ENCODE data around the gene SOCS7.
A peak's percentile ranks its signal among the peaks of the same experiment; 100 is the strongest.
"Not testable (repeated sequence)": the region's sequence is repeated elsewhere in the genome, so short reads cannot be mapped to it uniquely, and the experiment has no call there.

The SOCS7 gene

GRCh38 chr17:38428643-38429371 lies 77.2 kb downstream of the SOCS7 start:
- Mint-ChIP-seq H3K9me3 (ENCODE audit: low read depth) (no peaks in the 10 kb centered on the region), H3K4me3 (peak overlapping the region; percentile 71), H3K27me3 (peaks cover 10% of the 10 kb centered on the region), H3K4me1 (ENCODE audit: low read depth) (peaks cover 11% of the 10 kb centered on the region), H3K36me3 (no peaks in the 10 kb centered on the region), H3K27ac (no peak overlapping the region)

- Mint-ChIP-seq H3K4me3 (peak overlapping the region; percentile 71), H3K9me3 (ENCODE audit: low read depth) (no peaks in the 10 kb centered on the region), H3K27ac (no peak overlapping the region), H3K36me3 (no peaks in the 10 kb centered on the region), H3K27me3 (peaks cover 8% of the 10 kb centered on the region), H3K4me1 (ENCODE audit: low read depth) (peaks cover 11% of the 10 kb centered on the region)
Measured at GRCh38 chr17:38429476-38430100, 77.9 kb downstream of the SOCS7 start.

- Mint-ChIP-seq H3K4me1 (ENCODE audit: low read depth) (peaks cover 11% of the 10 kb centered on the region), H3K36me3 (no peaks in the 10 kb centered on the region), H3K9me3 (ENCODE audit: low read depth) (no peaks in the 10 kb centered on the region), H3K27me3 (peaks cover 1% of the 10 kb centered on the region), H3K4me3 (peak overlapping the region; percentile 24), H3K27ac (no peak overlapping the region)
Measured at GRCh38 chr17:38430316-38430715, 78.7 kb downstream of the SOCS7 start.

- Mint-ChIP-seq H3K9me3 (ENCODE audit: low read depth) (no peaks in the 10 kb centered on the region), H3K4me1 (ENCODE audit: low read depth) (peaks cover 11% of the 10 kb centered on the region), H3K27ac (no peak overlapping the region), H3K27me3 (peaks cover 1% of the 10 kb centered on the region), H3K36me3 (no peaks in the 10 kb centered on the region), H3K4me3 (no peak overlapping the region)
Measured at GRCh38 chr17:38430822-38431221, 79.2 kb downstream of the SOCS7 start.

- Mint-ChIP-seq H3K27me3 (peaks cover 1% of the 10 kb centered on the region), H3K27ac (no peak overlapping the region), H3K4me3 (no peak overlapping the region), H3K9me3 (ENCODE audit: low read depth) (no peaks in the 10 kb centered on the region), H3K36me3 (no peaks in the 10 kb centered on the region), H3K4me1 (ENCODE audit: low read depth) (peaks cover 11% of the 10 kb centered on the region)
Measured at GRCh38 chr17:38431346-38432145, 79.9 kb downstream of the SOCS7 start.

GRCh38 chr17:38434178-38434665 lies 82.6 kb downstream of the SOCS7 start:
- H3K27ac Mint-ChIP-seq, result no peak overlapping the region
- no peaks in the 10 kb centered on the region for H3K27me3 Mint-ChIP-seq
- H3K4me1 Mint-ChIP-seq (ENCODE audit: low read depth), result peaks cover 4% of the 10 kb centered on the region
- H3K36me3 Mint-ChIP-seq, result no peaks in the 10 kb centered on the region
- H3K4me3 Mint-ChIP-seq, result no peak overlapping the region
- no peaks in the 10 kb centered on the region for H3K9me3 Mint-ChIP-seq (ENCODE audit: low read depth)

- Mint-ChIP-seq H3K4me3 (no peak overlapping the region), H3K9me3 (ENCODE audit: low read depth) (no peaks in the 10 kb centered on the region), H3K36me3 (no peaks in the 10 kb centered on the region), H3K27me3 (no peaks in the 10 kb centered on the region), H3K27ac (no peak overlapping the region), H3K4me1 (ENCODE audit: low read depth) (no peaks in the 10 kb centered on the region)
Measured at GRCh38 chr17:38435795-38436194, 84.2 kb downstream of the SOCS7 start.

GRCh38 chr17:38436386-38436785 lies 84.7 kb downstream of the SOCS7 start:
- Mint-ChIP-seq H3K9me3 (ENCODE audit: low read depth) (no peaks in the 10 kb centered on the region), H3K4me1 (ENCODE audit: low read depth) (no peaks in the 10 kb centered on the region), H3K36me3 (no peaks in the 10 kb centered on the region), H3K27me3 (no peaks in the 10 kb centered on the region), H3K4me3 (no peak overlapping the region), H3K27ac (no peak overlapping the region)

GRCh38 chr17:38437313-38437712 lies 85.7 kb downstream of the SOCS7 start:
- not testable (repeated sequence) for H3K9me3 Mint-ChIP-seq (ENCODE audit: low read depth); H3K27me3 Mint-ChIP-seq

GRCh38 chr17:38439436-38439835 lies 87.8 kb downstream of the SOCS7 start:
- Mint-ChIP-seq H3K27me3 (no peaks in the 10 kb centered on the region), H3K4me3 (no peak overlapping the region), H3K27ac (no peak overlapping the region), H3K9me3 (ENCODE audit: low read depth) (no peaks in the 10 kb centered on the region), H3K36me3 (no peaks in the 10 kb centered on the region), H3K4me1 (ENCODE audit: low read depth) (peaks cover 3% of the 10 kb centered on the region)

More at GRCh38 chr17:38437313-38437712, 85.7 kb downstream of the SOCS7 start:
- not testable (repeated sequence) for H3K36me3 Mint-ChIP-seq; H3K27ac Mint-ChIP-seq; H3K4me1 Mint-ChIP-seq (ENCODE audit: low read depth); H3K4me3 Mint-ChIP-seq

- Mint-ChIP-seq H3K9me3 (ENCODE audit: low read depth) (no peaks in the 10 kb centered on the region), H3K4me1 (ENCODE audit: low read depth) (peaks cover 3% of the 10 kb centered on the region), H3K36me3 (no peaks in the 10 kb centered on the region)
Measured at GRCh38 chr17:38440614-38441397, 89.2 kb downstream of the SOCS7 start.

GRCh38 chr17:38441429-38442061 lies 89.9 kb downstream of the SOCS7 start:
- Mint-ChIP-seq H3K4me1 (ENCODE audit: low read depth) (peaks cover 3% of the 10 kb centered on the region), H3K9me3 (ENCODE audit: low read depth) (no peaks in the 10 kb centered on the region), H3K36me3 (no peaks in the 10 kb centered on the region), H3K27me3 (no peaks in the 10 kb centered on the region), H3K27ac (no peak overlapping the region), H3K4me3 (no peak overlapping the region)

More at GRCh38 chr17:38440614-38441397, 89.2 kb downstream of the SOCS7 start:
- H3K4me3 Mint-ChIP-seq, result no peak overlapping the region
- no peak overlapping the region for H3K27ac Mint-ChIP-seq
- no peaks in the 10 kb centered on the region for H3K27me3 Mint-ChIP-seq

- H3K4me1 Mint-ChIP-seq (ENCODE audit: low read depth), result peaks cover 3% of the 10 kb centered on the region
- no peaks in the 10 kb centered on the region for H3K27me3 Mint-ChIP-seq
- no peaks in the 10 kb centered on the region for H3K9me3 Mint-ChIP-seq (ENCODE audit: low read depth)
- no peak overlapping the region for H3K4me3 Mint-ChIP-seq
- no peaks in the 10 kb centered on the region for H3K36me3 Mint-ChIP-seq
- H3K27ac Mint-ChIP-seq, result no peak overlapping the region
Measured at GRCh38 chr17:38442548-38442947, 90.9 kb downstream of the SOCS7 start.

- H3K36me3 Mint-ChIP-seq, result no peaks in the 10 kb centered on the region
- no peak overlapping the region for H3K27ac Mint-ChIP-seq
- H3K4me1 Mint-ChIP-seq (ENCODE audit: low read depth), result peaks cover 3% of the 10 kb centered on the region
- no peak overlapping the region for H3K4me3 Mint-ChIP-seq
- H3K9me3 Mint-ChIP-seq (ENCODE audit: low read depth), result no peaks in the 10 kb centered on the region
- H3K27me3 Mint-ChIP-seq, result no peaks in the 10 kb centered on the region
Measured at GRCh38 chr17:38443356-38444031, 91.8 kb downstream of the SOCS7 start.

Measured in activated naive CD8-positive, alpha-beta T cell (primary cell).